ENCODE results near the gene PDE10A.

PDE10A gene

DNA sequence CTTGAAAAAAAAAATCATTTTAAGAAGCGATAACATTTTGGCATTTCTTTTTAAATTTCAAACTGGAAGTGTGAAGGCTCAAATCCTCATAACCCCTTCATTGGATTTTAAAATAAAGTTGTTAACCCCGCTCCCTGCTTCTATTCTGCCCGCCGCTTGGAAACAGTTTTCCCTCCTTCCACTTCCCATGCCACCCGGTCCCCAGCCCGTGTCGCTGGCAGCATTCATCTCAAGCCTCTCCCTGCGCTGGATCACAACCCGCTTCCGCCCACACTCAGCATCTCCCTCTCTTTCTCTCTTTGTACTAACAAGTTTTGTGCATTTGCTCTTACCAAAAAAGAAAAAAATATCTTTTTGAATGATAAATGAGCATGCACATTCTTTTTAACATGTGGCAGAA is 15.4 kb upstream of the PDE10A start:
- DNase-seq (ENCODE audit: low read depth), result no peak

DNA sequence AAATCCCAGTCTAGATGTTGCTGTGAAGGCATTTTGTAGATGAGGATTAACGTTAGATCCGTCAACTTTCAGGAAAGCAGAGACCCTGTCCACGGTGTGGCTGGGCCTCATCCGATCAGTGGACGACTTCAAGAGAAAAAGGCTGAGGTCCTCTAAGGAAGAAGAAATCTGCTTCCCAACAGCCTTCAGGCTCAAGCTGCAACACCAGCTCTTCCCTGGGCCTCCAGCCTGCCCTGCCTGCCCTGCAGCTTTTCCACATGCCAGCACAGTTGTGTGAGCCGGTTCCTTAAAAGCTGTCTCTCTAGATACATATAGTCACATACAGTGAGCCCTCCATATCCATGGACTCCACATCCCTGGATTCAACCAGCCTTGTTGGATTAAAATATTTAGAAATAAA is 14.1 kb upstream of the PDE10A start:
- no peak for DNase-seq (ENCODE audit: low read depth)

DNA sequence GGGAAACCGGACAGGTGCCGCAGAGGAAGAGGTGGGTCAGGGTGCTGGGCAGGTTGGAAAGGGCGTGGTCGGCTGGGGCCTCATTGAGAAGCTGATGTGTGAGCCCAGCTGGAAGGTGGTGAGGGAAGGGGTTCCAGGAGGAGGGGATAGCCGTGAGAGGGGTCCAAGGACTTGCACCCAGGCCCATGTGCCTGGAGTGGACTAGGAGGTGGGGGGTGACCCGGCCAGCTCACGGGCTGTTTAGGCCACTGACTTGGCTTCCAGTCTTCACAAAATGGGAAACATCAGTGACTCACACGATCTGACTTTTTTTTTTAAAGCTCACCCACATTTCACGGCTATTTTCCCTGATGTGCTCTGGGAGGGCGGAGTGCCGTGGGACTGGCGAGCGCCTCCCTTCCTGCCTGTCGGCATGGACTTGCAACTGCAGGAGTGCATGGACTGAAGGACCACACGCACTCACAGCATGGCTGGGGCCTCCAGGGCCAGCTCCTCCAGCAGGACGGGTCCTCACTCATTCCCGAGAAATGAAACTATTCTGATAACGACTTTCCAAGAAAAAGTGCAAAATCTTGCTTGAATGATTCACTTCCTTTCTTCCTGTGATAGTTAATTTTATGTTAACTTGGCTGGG is 13.5 kb upstream of the PDE10A start:
- DNase-seq (ENCODE audit: low read depth), result no peak

DNA sequence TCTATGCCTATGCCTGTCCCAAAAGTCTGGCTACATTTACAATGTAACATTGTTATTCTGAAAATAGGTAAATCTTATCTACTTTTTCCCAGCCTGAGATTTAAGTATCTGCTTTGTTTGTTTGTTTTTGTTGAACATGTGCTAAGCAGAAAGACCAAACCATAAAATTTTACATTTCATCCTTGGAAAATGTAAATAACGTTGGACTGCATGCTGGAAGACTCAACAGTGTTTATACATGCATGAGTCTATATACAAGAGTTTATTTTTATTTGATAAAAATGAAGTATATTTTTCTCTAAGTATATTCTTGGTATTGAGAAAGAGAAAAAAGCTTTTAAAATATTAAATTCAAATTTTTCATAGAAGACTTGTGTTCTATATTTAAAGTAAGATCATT is 12.1 kb upstream of the PDE10A start:
- DNase-seq (ENCODE audit: low read depth), result no peak

DNA sequence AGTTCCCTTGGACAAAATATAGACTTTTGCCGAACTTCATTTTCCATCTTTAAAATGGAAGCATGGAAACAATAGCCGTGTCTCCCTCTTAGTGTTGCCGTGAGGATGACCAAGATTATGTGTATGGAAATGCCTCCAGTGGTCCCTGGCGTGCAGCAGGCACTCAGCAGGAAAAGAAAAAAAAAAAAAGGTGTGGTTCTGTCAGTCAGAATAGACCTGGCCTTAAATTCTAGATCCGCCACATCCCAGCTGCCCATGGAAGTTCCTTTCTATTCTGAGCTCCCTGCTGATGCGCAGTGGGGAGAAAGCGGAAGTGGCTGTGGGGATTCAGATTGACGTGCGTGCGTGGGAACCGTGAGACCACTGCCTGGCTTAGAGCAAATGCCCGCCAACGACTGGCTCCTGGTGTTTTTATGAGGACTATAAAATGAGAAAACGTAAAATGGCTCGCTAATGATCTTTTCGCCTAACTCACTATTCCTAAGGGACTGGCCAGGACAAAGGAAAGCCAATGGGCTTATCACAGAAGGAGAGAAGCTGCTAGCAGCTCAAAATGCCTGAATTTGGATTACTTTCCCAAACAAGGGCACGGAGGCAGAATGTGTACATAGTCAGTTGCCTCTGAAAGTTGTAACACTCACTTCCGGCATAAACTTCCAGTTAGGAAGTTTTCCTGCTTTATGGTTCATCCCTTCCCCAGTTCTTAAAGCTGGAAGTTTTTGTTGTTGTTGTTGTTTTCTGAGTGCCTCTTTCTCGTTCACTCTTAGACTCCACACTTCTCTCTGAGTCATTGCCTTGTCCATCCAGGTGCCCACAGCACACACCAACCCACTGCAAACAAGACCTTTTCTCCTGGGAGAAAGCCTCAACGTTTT is 11.4 kb upstream of the PDE10A start:
- DNase-seq (ENCODE audit: low read depth), result no peak

DNA sequence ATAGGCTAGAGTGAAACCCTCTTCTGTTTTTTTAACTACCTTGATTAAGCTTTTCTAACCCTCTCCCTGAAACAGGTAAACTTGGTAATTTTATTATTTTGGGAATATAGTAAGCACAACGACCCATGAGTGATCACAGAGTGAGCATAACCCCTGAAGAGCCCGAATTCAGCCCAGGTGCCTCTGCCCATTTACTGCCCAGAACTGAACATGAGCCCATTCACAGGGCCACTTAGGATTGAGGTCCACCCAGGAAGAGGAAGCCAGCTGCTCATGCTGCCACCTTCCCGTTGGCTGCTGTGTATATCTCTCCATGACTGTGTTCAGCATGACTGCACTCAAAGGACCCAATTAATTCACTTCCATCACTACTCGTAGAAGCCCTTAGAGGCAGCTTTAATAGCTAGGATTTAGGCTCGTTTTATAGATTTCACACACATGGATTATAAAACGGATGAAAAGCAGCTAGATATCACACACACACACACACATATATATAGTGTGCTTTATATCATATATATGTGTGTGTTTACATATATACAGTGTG is 8.3 kb upstream of the PDE10A start:
- no peak for DNase-seq (ENCODE audit: low read depth)

DNA sequence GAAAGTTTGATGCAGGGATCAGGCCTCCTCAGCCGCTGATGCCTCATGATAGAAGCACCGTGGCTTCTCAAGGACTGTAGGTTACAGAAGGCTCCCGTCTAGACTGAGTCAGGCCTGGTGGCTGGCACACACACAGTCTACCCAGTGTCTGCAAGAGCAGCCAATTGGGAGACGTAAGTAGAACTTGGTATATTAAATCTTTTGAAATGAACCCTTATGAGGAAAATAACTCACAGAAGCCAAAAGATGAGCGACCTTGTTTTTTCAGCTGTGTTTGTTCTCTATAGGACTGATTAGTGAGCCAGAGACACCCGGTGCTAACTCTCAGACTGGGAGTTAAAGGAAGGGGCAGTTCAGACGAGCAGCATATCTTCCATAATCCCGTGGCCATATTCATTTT is 5.9 kb upstream of the PDE10A start:
- DNase-seq (ENCODE audit: low read depth), result no peak

DNA sequence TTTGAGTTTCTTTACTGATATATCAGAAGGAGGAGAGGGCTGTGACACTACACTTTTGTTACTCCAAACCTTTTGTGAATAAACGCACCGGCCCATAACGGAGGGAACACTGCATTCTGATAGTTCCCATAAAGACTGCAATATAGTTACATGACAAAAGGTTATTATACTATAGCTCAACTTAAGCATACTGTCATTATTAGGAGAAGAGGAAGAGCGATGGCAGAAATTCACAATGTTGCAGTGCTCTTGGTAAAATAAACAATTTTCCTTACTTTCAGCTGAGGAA is 2.3 kb upstream of the PDE10A start:
- DNase-seq (ENCODE audit: low read depth), result no peak

DNA sequence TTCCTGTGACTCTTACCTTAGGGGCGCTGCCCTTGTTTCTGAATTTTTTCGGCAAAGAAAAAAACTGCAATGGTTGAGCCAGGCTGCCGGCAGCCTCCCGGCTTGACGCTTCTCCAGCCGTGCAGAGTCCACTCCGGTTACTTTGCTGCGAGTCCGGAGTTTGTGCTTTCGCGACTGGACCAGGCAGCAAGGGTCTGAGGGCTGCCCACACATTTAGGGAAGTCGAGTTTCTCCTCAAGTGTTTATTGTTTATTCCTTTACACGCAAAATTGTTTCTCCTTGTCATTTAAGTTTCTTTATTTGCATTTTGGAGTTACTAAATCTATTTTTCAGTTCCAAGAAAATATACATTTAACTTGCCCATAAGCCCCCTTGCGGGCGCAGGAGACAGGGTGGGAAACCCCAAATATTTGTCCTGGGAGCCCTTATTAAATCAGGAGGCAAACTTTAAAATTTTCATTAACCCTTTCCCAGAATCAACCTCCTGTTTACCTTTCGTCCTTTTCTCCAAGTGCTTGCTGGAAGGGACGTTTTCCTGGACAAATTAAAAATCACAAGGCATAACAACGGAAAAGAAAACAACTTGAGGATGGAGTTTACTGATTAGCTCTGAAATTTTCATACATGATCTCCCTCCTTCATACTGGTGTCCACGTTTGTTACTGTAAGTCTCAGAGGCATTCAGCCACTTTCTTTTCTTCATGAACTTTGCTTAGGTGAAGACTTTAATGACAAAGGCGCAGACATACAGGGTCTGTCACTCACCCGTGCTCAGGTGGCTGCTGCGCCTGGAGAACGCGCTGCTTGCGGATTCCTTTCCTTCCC is 1.7 kb upstream of the PDE10A start:
- no peak for DNase-seq (ENCODE audit: low read depth)

DNA sequence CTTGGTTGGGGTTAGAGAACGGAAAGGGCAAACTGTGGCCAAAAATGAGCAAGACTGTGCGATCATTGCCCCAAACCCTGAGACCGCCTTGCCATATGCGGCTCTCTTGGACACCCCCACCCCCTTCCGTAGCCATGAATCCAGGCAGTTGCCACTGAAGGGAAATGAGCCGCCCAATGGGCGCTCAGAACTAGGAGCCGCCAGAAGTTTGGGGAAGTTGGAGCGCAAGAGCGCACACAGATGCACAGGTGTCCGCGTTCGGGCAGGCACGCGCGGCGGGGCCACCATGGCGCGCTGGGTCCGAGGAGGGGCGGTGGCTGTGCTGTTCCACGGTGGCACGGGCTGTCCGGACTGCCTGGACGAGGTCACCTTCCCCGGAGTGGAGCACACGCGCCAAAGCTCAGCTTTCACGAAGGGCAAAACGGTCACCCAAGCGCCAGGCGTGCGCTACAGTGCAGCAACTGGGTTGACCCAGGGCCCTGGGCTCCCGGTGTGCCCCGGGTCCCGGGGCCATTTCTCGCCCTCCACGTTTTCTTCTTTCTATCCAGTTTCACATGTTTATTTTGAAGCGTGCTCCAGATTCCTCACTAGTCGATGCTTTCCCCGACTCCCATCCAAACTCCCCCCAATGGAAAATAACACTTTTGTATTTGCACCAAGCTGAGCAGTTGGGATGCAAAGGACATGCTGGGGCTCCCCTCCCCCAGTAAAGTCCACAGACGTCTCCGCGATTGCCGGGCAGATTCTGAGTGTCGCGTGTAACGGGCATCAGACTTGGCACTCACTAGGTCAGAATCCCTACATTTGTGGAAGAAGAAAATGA is 906 bp upstream of the PDE10A start:
- no peak for DNase-seq (ENCODE audit: low read depth)

DNA sequence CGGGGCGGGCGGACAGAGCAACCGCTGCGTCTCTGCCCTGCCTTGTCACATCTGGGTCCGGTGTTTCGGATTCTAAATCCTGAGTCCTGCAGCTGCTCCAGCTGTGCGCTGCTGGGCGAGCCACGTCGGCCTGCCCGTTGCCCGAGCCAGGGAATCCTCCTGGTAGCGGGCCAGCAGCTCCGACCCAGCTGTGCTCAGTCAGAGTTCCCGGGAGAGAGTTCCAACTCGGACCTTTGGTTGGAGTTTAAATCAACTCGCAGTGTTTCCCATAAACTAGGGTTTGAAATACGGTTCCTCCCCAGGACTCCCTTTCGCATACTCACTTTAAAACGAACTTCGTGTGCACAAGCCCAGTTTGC is 315 bp upstream of the PDE10A start:
- DNase-seq (ENCODE audit: low read depth), result no peak

DNA sequence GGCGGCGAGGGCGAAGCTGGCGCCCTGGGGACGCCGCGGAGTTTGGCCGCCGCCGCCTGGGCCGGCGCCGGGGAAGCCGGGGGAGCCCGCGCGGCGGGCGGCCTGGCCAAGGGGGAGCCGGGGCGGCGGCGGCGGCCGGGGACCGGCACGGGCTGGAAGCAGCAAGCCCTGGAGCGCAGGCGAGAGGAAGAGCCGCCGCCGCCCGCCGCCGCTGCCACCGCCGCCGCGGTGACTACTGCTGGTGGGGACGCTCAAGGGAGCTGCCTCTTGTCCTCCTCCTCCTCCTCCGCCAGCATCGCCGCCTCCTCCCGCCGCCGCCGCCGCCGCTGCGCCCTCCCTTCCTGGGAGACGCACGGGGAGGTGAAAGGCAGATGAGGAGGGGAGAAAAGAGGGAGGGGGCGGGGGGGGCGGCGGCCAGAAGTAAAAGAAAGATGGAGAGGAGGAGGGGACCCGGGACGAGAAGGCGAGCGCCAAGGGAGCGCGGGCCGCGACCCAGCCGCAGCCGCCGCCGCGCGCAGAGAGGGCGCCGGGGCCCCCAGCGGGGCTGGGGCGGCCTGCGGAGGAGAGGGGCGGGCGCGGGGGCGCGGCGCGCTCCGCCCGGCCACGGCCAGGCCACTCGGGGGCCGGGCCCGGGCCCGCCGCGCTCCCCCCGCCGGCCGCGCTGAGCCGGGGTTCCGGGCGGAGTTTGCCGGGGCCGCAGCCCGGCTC is 846 bp downstream of the PDE10A start:
- no peak for DNase-seq (ENCODE audit: low read depth)

DNA sequence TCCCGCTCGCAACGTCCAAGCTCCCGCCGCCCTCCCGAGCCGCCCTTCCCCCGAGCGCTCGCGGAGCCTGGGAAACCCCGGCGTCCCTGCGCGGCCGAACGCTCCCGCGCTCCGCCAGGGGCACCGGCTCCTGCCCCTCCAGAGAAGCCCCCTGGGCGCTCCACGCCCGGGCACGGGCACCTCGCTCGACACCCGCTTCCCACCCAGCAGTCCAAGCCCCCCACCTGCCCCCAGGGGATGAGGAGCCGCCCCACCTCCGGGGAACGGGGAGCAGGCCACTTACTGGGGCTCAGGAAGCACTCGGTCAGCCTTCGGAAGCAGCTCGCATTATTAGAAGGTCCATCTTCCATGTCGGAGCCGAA is 1.4 kb downstream of the PDE10A start:
- DNase-seq (ENCODE audit: low read depth), result no peak

DNA sequence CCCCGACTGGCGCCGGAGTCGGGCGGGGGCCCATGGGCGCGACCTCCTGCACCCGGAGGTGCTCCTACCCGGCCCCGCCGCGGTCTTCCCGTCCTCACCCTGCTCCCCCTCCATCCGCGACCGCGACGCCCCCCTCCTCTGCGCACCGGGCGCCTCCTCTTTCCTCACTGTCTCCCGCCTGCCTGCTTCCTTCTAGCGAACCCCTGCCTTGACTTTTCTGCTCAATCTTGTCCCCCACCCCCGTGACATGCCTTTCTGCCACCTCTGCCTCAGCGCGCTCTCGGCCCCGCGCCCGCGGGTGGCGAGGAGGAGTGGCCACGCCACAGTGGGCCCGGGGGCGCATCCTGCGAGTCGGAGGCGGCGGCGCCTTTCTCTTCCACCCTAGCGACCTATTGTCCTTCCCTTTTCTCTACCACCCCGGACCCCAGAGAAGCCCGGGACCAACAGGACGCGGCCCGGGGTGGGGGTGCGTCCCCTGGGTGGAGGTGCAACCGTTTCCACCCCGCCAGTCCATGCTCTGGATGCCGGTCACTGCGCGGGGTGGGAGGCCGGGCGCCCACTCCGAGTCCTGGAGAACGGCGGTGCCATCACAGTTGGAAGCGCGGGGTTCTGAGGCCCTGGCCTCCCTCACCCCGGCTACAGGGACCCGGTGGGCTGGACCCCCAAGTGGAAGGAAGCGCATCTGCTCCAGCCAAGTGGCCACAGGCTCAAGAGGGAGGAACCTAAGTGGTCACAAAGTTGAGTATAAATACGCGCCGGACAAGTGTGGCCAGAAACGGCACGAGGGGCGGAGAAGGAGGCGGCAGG is 2.0 kb downstream of the PDE10A start:
- no peak for DNase-seq (ENCODE audit: low read depth)

DNA sequence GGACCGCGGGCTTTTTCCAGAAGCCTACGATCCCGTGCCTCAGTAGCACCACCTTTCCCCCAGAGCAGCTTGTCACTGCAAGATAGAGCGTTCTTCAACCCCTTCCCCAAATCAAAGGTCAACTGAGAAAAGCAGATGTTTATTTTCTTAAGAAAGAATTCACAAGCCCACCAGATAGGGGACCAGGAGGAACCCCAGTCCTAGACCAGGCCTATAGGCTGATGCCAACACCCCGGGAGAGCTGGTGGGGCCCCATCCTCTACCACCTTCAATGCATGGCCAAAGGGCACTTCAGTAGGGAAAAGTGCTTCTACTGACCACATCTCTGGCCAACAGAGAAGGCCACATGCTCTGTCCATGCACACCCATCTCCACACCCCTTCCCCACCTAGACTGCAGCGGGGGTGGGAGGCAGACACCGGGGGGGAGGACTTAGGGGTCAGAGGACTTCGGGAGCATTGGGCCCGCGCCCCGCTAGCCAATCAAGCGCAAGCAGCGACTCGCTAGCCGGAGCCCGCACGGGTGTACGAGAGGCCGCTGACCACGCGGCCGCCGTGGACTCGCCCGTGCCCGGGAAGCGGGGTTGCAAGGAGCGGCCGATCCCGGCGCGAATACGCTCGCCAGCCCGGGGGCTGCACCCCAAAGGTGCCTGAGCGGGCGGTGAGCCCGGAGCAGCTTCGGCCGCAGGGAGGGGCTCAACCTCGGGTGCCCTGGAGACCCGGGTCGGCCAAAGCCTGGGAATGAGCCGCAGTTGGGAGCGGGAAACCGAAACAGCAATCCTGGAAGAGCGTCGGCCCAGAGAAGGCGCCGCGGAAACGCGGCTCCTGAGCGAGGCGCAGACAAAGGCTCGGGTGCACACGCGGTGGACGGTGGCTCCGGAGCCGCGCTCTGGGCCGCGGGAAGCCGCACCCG is 2.8 kb downstream of the PDE10A start:
- DNase-seq (ENCODE audit: low read depth), result no peak

DNA sequence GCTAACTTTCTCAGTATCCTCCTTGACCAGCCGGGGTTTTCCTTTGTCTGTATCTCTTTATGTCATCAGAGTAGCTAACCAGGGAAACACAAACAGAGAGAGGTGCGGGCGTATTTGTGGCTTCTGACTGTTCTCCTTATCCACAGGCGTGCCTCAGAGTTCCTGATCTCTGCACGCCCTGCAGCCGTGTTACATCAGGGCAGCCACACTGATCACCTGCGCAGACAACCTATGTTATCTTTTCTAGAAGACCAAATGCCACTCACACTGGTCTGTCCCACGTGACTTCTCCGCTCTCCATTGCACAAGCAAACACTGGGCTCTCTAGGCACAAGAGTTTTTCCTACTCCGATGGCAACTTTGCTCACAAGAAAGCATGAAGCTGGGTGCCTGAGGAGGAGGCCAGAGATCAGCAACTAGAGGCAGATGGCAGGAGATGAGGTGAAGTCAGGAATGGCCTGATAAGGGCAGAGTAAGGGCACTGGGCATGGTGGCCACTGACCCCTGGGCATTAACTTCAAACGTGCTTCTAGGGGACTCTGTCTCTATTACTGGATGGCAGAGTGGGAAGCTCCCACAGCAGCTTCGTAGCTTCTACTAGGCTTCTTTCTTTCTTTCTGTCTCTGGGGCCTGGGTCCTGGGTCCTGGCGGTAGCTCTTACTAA is 4.5 kb downstream of the PDE10A start:
- DNase-seq (ENCODE audit: low read depth), result no peak

DNA sequence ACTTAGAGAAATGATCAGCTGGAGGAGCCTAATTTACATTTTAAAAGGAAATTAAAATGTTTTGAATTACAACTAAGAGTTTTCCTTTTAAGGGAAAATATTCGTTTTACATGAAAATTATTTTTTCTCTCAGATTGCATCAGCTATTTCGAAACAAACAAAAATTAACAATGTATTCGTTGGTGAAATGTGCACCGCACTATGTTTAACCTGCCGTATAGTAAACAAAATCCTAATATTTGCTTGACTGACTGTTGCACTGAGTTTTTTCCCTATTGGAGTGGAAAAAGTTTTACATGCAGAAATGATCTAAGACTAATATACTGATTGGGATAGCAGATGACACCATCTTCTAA is 5.7 kb downstream of the PDE10A start:
- DNase-seq (ENCODE audit: low read depth), result no peak

DNA sequence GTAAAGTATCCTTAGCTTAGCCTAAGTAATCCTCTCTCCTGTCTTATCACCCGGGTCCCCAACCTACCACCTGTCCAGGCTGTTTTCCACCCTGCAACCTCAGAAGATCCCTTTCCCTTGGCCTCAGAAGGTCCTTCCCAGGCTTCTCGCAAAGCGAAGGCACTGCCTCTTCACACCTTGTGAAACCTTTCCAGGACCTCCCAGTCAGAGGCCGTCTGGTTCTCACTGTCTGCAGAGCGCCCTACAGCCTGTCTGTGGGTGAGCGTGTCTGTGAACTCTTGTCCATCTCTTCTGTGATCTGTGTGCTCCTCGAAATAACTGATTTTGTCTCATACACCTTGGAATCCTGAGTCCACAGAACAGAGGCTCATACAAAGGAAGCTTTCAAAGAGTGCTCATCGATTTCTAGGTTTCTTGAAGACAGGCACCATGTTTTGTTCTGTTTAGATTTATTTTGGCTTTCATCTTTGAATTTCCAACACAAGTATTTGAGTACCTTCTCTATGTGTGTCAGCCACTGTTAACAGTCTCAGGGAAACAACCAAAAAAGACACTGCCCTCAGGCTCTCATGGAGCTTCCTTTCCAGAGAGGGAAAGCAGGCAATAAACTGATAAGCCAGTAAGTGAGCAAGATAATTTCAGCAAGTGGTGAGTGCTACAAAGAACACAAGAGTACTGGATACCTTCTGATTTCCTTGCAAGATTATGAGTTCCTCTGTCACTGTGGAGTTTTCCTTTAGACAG is 6.3 kb downstream of the PDE10A start:
- DNase-seq (ENCODE audit: low read depth), result no peak

Data from GM04503 (cell line).